Measurements from ENCODE around the gene HLCS.
"Not testable (repeated sequence)": the region's sequence is repeated elsewhere in the genome, so short reads cannot be mapped to it uniquely, and the experiment has no call there.

The HLCS gene

DNA sequence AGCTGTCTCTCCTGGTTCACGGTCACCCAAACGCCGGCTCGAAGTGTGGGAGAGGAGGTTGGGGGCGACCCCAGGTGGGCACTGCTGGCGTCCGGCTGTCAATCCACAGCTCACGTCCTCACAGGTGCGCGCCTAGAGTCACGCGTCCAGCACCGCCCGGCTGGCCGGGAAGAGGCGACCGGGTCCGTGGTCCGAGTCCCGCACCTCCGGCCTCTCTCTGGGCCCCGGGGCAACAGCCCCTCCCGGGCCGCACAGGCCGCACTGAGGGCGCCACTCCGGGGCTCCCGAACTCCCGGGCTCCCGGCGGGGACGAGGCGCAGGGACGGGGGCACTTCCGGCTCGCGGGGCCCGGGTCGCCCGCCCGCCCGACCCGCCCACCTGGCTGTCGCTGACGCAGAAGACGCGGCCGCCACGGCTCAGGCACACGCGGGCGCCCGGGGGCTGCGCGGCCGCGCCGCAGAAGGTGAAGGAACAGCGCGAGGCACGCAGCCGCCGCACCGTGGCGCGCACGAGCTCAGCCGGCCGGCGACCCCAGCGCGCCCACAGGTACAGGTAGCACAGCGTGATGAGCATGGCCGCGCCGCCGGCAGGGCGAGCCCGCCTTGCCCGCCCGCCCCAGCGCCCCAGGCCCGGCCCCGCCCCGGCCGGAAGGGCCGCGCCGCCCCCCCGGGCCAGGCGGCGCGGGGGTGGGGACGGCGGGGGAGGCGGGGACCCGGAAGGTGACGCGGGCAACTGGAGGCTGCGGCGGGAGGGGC, at the start of gene HLCS:
Gene HLCS (minus strand): TSS at position 604 of the 755 bp plus-strand sequence. CDS start 31 bp downstream, at position 573.
- H3K27ac ChIP-seq (ENCODE audit: low read depth, low read length), result no peak within 1 kb of the TSS
- peaks cover 0 to 2% (median 0%) of the 10 kb centered on the region in 5 donors for H3K36me3 ChIP-seq (ENCODE audit: control insufficient read depth in 5 of 5, insufficient read depth in 5 of 5, low read length in 5 of 5)
- peak within 1 kb of the TSS in 4 of 5 donors; percentile 57 to 78 (median 68) for H3K9ac ChIP-seq (ENCODE audit: low read length in 5 of 5)
- no peaks in the 10 kb centered on the region for H3K27me3 ChIP-seq (ENCODE audit: control insufficient read depth in 5 of 5, insufficient read depth in 4 of 5, low read length in 5 of 5)
- H3K4me3 ChIP-seq (ENCODE audit: low read depth in 1 of 5, low read length in 5 of 5), result peak within 1 kb of the TSS in 4 of 5 donors; percentile 64 to 81 (median 68)
- peaks cover 0 to 16% (median 9%) of the 10 kb centered on the region in 5 donors for H3K4me1 ChIP-seq (ENCODE audit: control insufficient read depth in 5 of 5, insufficient read depth in 5 of 5, low read length in 5 of 5)
- no peaks in the 10 kb centered on the region for H3K9me3 ChIP-seq (ENCODE audit: control insufficient read depth in 5 of 5, low read length in 5 of 5)

GRCh38 chr21:37009740-37010341, 43.4 kb upstream of the HLCS start:
- Histone ChIP-seq H3K36me3 (ENCODE audit: control insufficient read depth in 5 of 5, insufficient read depth in 5 of 5, low read length in 5 of 5) (no peaks in the 10 kb centered on the region), H3K4me1 (ENCODE audit: control insufficient read depth in 5 of 5, insufficient read depth in 5 of 5, low read length in 5 of 5) (peaks cover 2 to 23% (median 20%) of the 10 kb centered on the region in 5 donors), H3K9me3 (ENCODE audit: control insufficient read depth in 5 of 5, low read length in 5 of 5) (no peaks in the 10 kb centered on the region), H3K4me3 (ENCODE audit: low read depth in 1 of 5, low read length in 5 of 5) (peak overlapping the region; percentile 41 to 64 (median 54)), H3K27me3 (ENCODE audit: control insufficient read depth in 5 of 5, insufficient read depth in 4 of 5, low read length in 5 of 5) (peaks cover 8 to 24% (median 19%) of the 10 kb centered on the region in 5 donors), H3K27ac (ENCODE audit: low read depth, low read length) (no peak overlapping the region), H3K9ac (ENCODE audit: low read length in 5 of 5) (peak overlapping the region in 1 of 5 donors; percentile 57)

DNA sequence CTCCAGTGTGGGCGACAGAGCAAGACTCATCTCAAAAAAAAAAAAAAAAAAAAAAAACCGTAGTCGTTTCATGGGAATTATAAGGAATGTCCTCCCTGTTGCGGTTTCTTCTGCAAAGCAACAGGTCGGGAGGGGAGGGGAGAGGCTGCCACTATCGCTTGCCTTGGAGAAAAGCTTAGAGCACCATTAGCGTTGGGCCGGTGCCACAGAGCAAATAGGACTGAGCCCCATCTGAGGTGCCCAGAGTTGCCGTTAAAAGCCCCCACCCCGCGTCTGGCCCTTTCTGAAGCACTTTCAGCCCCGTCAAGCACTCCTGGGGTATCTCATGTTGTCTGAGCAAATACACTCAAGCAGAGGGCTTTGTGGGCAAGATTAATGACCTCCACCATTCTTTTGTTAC, 42.3 kb upstream of the HLCS start:
- Histone ChIP-seq H3K27me3 (ENCODE audit: control insufficient read depth in 5 of 5, insufficient read depth in 4 of 5, low read length in 5 of 5) (peaks cover 8 to 24% (median 19%) of the 10 kb centered on the region in 5 donors), H3K9ac (ENCODE audit: low read length in 5 of 5) (no peak overlapping the region), H3K4me1 (ENCODE audit: control insufficient read depth in 5 of 5, insufficient read depth in 5 of 5, low read length in 5 of 5) (peaks cover 2 to 23% (median 20%) of the 10 kb centered on the region in 5 donors), H3K4me3 (ENCODE audit: low read depth in 1 of 5, low read length in 5 of 5) (no peak overlapping the region), H3K27ac (ENCODE audit: low read depth, low read length) (no peak overlapping the region), H3K9me3 (ENCODE audit: control insufficient read depth in 5 of 5, low read length in 5 of 5) (no peaks in the 10 kb centered on the region), H3K36me3 (ENCODE audit: control insufficient read depth in 5 of 5, insufficient read depth in 5 of 5, low read length in 5 of 5) (no peaks in the 10 kb centered on the region)

GRCh38 chr21:37006486-37007291, 40.2 kb upstream of the HLCS start, which contains the start of gene RIPPLY3:
TSS of gene RIPPLY3 (plus strand) at chr21:37006702. CDS start at chr21:37006773, 71 bp downstream.
- no peak within 1 kb of the TSS for H3K27ac ChIP-seq (ENCODE audit: low read depth, low read length)
- H3K27me3 ChIP-seq (ENCODE audit: control insufficient read depth in 5 of 5, insufficient read depth in 4 of 5, low read length in 5 of 5), result peaks cover 8 to 23% (median 19%) of the 10 kb centered on the region in 5 donors
- H3K9ac ChIP-seq (ENCODE audit: low read length in 5 of 5), result no peak within 1 kb of the TSS
- H3K4me3 ChIP-seq (ENCODE audit: low read depth in 1 of 5, low read length in 5 of 5), result peak within 1 kb of the TSS; percentile 47 to 68 (median 61)
- H3K9me3 ChIP-seq (ENCODE audit: control insufficient read depth in 5 of 5, low read length in 5 of 5), result no peaks in the 10 kb centered on the region
- H3K36me3 ChIP-seq (ENCODE audit: control insufficient read depth in 5 of 5, insufficient read depth in 5 of 5, low read length in 5 of 5), result no peaks in the 10 kb centered on the region
- H3K4me1 ChIP-seq (ENCODE audit: control insufficient read depth in 5 of 5, insufficient read depth in 5 of 5, low read length in 5 of 5), result peaks cover 2 to 23% (median 20%) of the 10 kb centered on the region in 5 donors

- Histone ChIP-seq H3K36me3 (ENCODE audit: control insufficient read depth in 5 of 5, insufficient read depth in 5 of 5, low read length in 5 of 5) (no peaks in the 10 kb centered on the region), H3K4me1 (ENCODE audit: control insufficient read depth in 5 of 5, insufficient read depth in 5 of 5, low read length in 5 of 5) (peaks cover 2 to 23% (median 22%) of the 10 kb centered on the region in 5 donors), H3K27me3 (ENCODE audit: control insufficient read depth in 5 of 5, insufficient read depth in 4 of 5, low read length in 5 of 5) (peaks cover 8 to 20% (median 19%) of the 10 kb centered on the region in 5 donors), H3K27ac (ENCODE audit: low read depth, low read length) (no peak overlapping the region), H3K4me3 (ENCODE audit: low read depth in 1 of 5, low read length in 5 of 5) (peak overlapping the region in 3 of 5 donors; percentile 20 to 63 (median 47)), H3K9me3 (ENCODE audit: control insufficient read depth in 5 of 5, low read length in 5 of 5) (no peaks in the 10 kb centered on the region), H3K9ac (ENCODE audit: low read length in 5 of 5) (no peak overlapping the region)
These were observed 39.3 kb upstream of the HLCS start for GRCh38 chr21:37005548-37006485.

DNA sequence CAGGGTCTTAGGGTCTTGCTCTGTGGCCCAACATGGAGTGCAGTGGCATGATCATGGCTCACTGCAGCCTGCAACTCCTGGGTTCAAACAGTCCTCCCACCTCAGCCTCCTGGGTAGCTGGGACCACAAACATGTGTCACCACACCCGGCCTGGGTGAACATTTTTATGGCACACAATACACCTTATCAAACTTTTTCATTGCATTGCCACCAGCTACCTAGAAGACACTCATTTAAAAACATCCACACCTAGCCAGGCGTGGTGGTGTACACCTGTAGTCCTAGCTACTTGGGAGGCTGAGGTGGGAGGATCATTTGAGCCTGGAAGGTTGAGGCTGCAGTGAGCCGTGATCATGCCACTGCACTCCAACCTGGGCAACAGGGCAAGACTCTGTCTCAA, 37.4 kb upstream of the HLCS start:
- Histone ChIP-seq H3K4me1 (ENCODE audit: control insufficient read depth in 5 of 5, insufficient read depth in 5 of 5, low read length in 5 of 5) (peaks cover 2 to 14% (median 13%) of the 10 kb centered on the region in 5 donors), H3K27me3 (ENCODE audit: control insufficient read depth in 5 of 5, insufficient read depth in 4 of 5, low read length in 5 of 5) (peaks cover 8 to 20% (median 19%) of the 10 kb centered on the region in 5 donors)
- H3K4me3 ChIP-seq (ENCODE audit: low read depth in 1 of 5, low read length in 5 of 5); H3K36me3 ChIP-seq (ENCODE audit: control insufficient read depth in 5 of 5, insufficient read depth in 5 of 5, low read length in 5 of 5); H3K9ac ChIP-seq (ENCODE audit: low read length in 5 of 5); H3K9me3 ChIP-seq (ENCODE audit: control insufficient read depth in 5 of 5, low read length in 5 of 5); H3K27ac ChIP-seq (ENCODE audit: low read depth, low read length): not testable (repeated sequence)

DNA sequence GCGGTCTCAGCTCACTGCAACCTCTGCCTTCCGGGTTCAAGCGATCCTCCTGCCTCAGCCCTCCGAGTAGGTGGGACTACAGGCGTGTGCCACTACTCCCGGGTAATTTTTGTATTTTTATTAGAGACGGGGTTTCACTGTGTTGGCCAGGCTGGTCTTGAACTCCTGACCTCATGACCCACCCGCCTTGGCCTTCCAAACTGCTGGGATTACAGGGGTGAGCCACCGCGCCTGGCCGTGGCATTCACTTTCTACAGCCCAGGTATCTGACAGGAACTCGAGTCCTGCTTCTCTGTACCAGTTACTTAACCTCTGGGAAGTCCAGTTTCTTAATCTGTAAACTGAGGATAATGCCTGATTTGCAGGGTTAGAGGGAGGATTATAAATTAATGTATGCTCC, 36.4 kb upstream of the HLCS start:
- H3K9ac ChIP-seq (ENCODE audit: low read length in 5 of 5); H3K27ac ChIP-seq (ENCODE audit: low read depth, low read length); H3K9me3 ChIP-seq (ENCODE audit: control insufficient read depth in 5 of 5, low read length in 5 of 5); H3K36me3 ChIP-seq (ENCODE audit: control insufficient read depth in 5 of 5, insufficient read depth in 5 of 5, low read length in 5 of 5); H3K4me3 ChIP-seq (ENCODE audit: low read depth in 1 of 5, low read length in 5 of 5): not testable (repeated sequence)
- peaks cover 2 to 14% (median 13%) of the 10 kb centered on the region in 5 donors for H3K4me1 ChIP-seq (ENCODE audit: control insufficient read depth in 5 of 5, insufficient read depth in 5 of 5, low read length in 5 of 5)
- H3K27me3 ChIP-seq (ENCODE audit: control insufficient read depth in 5 of 5, insufficient read depth in 4 of 5, low read length in 5 of 5), result peaks cover 8 to 18% (median 14%) of the 10 kb centered on the region in 5 donors

DNA sequence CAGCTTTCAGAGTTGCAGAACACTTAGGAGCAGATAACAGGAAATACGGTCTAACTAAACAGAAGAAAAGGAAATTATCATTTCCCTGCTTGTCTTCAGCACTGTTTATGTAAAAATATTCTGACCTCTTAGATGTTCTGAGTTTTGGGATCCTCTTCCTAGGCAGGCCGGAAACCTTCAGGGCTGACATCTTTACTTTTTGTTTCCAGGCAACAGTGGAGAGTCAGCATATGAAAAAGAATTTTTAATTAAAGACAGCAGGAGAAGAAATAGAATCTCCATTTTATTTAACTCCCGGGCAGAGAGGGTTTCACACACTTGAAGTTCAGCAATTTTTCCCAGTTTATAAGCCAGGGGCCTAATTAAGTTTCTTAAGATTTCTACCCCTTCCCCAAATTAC, 35.0 kb upstream of the HLCS start:
- peaks cover 3 to 8% (median 6%) of the 10 kb centered on the region in 5 donors for H3K27me3 ChIP-seq (ENCODE audit: control insufficient read depth in 5 of 5, insufficient read depth in 4 of 5, low read length in 5 of 5)
- no peaks in the 10 kb centered on the region for H3K9me3 ChIP-seq (ENCODE audit: control insufficient read depth in 5 of 5, low read length in 5 of 5)
- peaks cover 0 to 9% (median 6%) of the 10 kb centered on the region in 5 donors for H3K4me1 ChIP-seq (ENCODE audit: control insufficient read depth in 5 of 5, insufficient read depth in 5 of 5, low read length in 5 of 5)
- no peaks in the 10 kb centered on the region for H3K36me3 ChIP-seq (ENCODE audit: control insufficient read depth in 5 of 5, insufficient read depth in 5 of 5, low read length in 5 of 5)
- H3K4me3 ChIP-seq (ENCODE audit: low read depth in 1 of 5, low read length in 5 of 5), result no peak overlapping the region
- no peak overlapping the region for H3K27ac ChIP-seq (ENCODE audit: low read depth, low read length)
- H3K9ac ChIP-seq (ENCODE audit: low read length in 5 of 5), result no peak overlapping the region

DNA sequence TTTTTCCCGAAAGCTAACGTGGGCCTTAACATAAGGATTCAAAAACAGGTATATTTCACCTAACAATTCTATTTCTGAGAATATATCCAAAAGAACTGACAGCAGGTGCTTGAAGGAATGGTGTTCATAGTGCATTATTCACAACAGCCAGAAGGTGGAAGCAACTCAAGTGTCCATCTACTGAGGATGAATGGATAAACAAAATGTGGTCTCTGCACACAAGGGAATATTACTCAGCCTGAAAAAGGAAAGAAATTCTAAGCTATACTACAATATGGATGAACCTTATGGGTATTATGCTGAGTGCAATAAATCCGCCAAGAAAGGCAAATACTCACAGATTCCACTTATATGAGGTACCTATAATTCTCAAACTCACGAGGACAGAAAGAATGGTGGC, 33.9 kb upstream of the HLCS start:
- H3K36me3 ChIP-seq (ENCODE audit: control insufficient read depth in 5 of 5, insufficient read depth in 5 of 5, low read length in 5 of 5), result no peaks in the 10 kb centered on the region
- H3K9ac ChIP-seq (ENCODE audit: low read length in 5 of 5), result no peak overlapping the region
- H3K4me1 ChIP-seq (ENCODE audit: control insufficient read depth in 5 of 5, insufficient read depth in 5 of 5, low read length in 5 of 5), result peaks cover 0 to 4% (median 0%) of the 10 kb centered on the region in 5 donors
- H3K4me3 ChIP-seq (ENCODE audit: low read depth in 1 of 5, low read length in 5 of 5), result no peak overlapping the region
- H3K27me3 ChIP-seq (ENCODE audit: control insufficient read depth in 5 of 5, insufficient read depth in 4 of 5, low read length in 5 of 5), result no peaks in the 10 kb centered on the region
- H3K9me3 ChIP-seq (ENCODE audit: control insufficient read depth in 5 of 5, low read length in 5 of 5), result no peaks in the 10 kb centered on the region
- no peak overlapping the region for H3K27ac ChIP-seq (ENCODE audit: low read depth, low read length)
